PC-9 (cell line): ENCODE results near the gene RDH11. TPM values are rescaled to one million over a fixed set of nuclear protein-coding genes. Genes with fewer than 3 reads are reported as not detected.
A peak's percentile ranks its signal among the peaks of the same experiment; 100 is the strongest.

Experiments used
- BruUV-seq: library from RNA; stranded (reverse); fragments of 400-500 nt; replicated peaks from 2 replicates; lab custom pipeline; 2021; lab: Mats Ljungman, UMichigan
- CTCF ChIA-PET: fragments of 300-600 bp; sonication (Branson Sonifier 250); formaldehyde crosslinking; loops from one replicate; lab custom pipeline; 2022; ENCODE audit warnings: antibody characterized with exemption; lab: Charles Lee
- POLR2A ChIA-PET: fragments of 300-600 bp; sonication (Branson Sonifier 250); formaldehyde crosslinking; loops from one replicate; lab custom pipeline; 2022; ENCODE audit warnings: antibody characterized with exemption; ENCODE audit not compliant: unreplicated experiment; lab: Charles Lee
- DNase-seq, 2 experiments: peaks; one replicate each; pipeline versions ENCODE4 v3.0.0 to v3.0.0-alpha.2; 2015 to 2022; ENCODE audit warnings: mixed read lengths in 1 of 2
- H2AFZ ChIP-seq: fragments of 200-600 bp; sonication (generic); 2 replicates; pipeline ENCODE4 v1.8.1; 2017; ENCODE audit warnings: antibody characterized with exemption
- H3F3A ChIP-seq: fragments of 200-600 bp; sonication (generic); 2 replicates; pipeline ENCODE4 v1.8.1; 2017; ENCODE audit warnings: antibody characterized with exemption, mild to moderate bottlenecking, low read depth; ENCODE audit not compliant: insufficient read depth
- H3K27ac ChIP-seq: fragments of 200-600 bp; sonication (generic); 2 replicates; pipeline ENCODE4 v1.6.1; 2016; ENCODE audit warnings: mixed run types
- H3K27me3 ChIP-seq: fragments of 200-600 bp; sonication (generic); 2 replicates; pipeline ENCODE4 v1.6.1; 2016; ENCODE audit warnings: low read depth, mixed run types; ENCODE audit not compliant: insufficient read depth
- H3K36me3 ChIP-seq: fragments of 200-600 bp; sonication (generic); 2 replicates; pipeline ENCODE4 v1.6.1; 2016; ENCODE audit warnings: low read depth, mixed run types
- H3K4me1 ChIP-seq: fragments of 200-600 bp; sonication (generic); replicated peaks from 2 replicates; pipeline ENCODE4 v1.6.1; 2016; ENCODE audit warnings: mixed run types; ENCODE audit not compliant: insufficient read depth
- H3K4me2 ChIP-seq: fragments of 200-600 bp; sonication (generic); 2 replicates; pipeline ENCODE4 v1.6.1; 2017; ENCODE audit warnings: mixed run types
- H3K4me3 ChIP-seq: fragments of 200-600 bp; sonication (generic); 2 replicates; pipeline ENCODE4 v1.6.1; 2016; ENCODE audit warnings: mixed run types
- H3K79me2 ChIP-seq: fragments of 200-600 bp; sonication (generic); 2 replicates; pipeline ENCODE4 v1.6.1; 2017; ENCODE audit warnings: low read depth, mixed run types
- H3K9me2 ChIP-seq: fragments of 200-600 bp; sonication (generic); 2 replicates; pipeline ENCODE4 v1.8.1; 2017; ENCODE audit warnings: mild to moderate bottlenecking; ENCODE audit not compliant: insufficient read depth
- H3K9me3 ChIP-seq: fragments of 200-600 bp; sonication (generic); 2 replicates; pipeline ENCODE4 v1.8.1; 2016; ENCODE audit warnings: low read depth; ENCODE audit not compliant: insufficient read depth
- H4K20me1 ChIP-seq: fragments of 200-600 bp; sonication (generic); 2 replicates; pipeline ENCODE4 v1.8.1; 2017; ENCODE audit not compliant: insufficient read depth
- CTCF ChIP-seq: fragments of 200-600 bp; sonication (generic); conservative IDR thresholded peaks from 2 replicates; pipeline ENCODE4 v1.6.1; 2017; ENCODE audit warnings: mixed run types, antibody characterized with exemption, mild to moderate bottlenecking, moderate library complexity
- EZH2 ChIP-seq: fragments of 200-600 bp; sonication (generic); IDR thresholded peaks from 2 replicates; pipeline ENCODE4 v1.8.0; 2017; ENCODE audit warnings: antibody characterized with exemption, low read depth
- intact Hi-C: fragments of 100-400 bp; cut with micrococcal nuclease; formaldehyde crosslinking; loops from one replicate; pipeline ENCODE4 v1.10.0; 2022; ENCODE audit not compliant: unreplicated experiment
- total RNA-seq: library from RNA; stranded (reverse); gene quantifications from 2 replicates; pipeline ENCODE4 v1.2.3, GENCODE V29; 2021

Gene RDH11
- total RNA-seq, 1 experiment from 2014 or later, result 97.0 TPM

- TF ChIP-seq EZH2, result no peak
- no peak for TF ChIP-seq CTCF
- BruUV-seq, result no TSS peak
- H3K27ac ChIP-seq, result no peak overlapping the region
- intact Hi-C loops, result no loop called here
- H3K36me3 ChIP-seq, result no peaks in the 10 kb centered on the region
- H3K27me3 ChIP-seq, result no peaks in the 10 kb centered on the region
- CTCF ChIA-PET, result no interaction called here
- H4K20me1 ChIP-seq, result no peaks in the 10 kb centered on the region
- H3K9me2 ChIP-seq, result no peaks in the 10 kb centered on the region
- no peak overlapping the region for H2AFZ ChIP-seq
- 0 out of 2 replicates have a peak, but pooled peaks cover 8% of the 10 kb centered on the region for H3K4me1 ChIP-seq
- 0 out of 2 replicates have a peak overlapping the region, but pooled peaks have one; percentile 9 for H3K4me2 ChIP-seq
- no peaks in the 10 kb centered on the region for H3K79me2 ChIP-seq
- peaks cover 6% of the 10 kb centered on the region; the same call in 1 of the 2 replicates for H3F3A ChIP-seq
- POLR2A ChIA-PET, result no interaction called here
- DNase-seq, result peak; percentile 46 to 65
- no peaks in the 10 kb centered on the region for H3K9me3 ChIP-seq
- no peak overlapping the region for H3K4me3 ChIP-seq
These were observed 43.4 kb upstream of the RDH11 start for GRCh38 chr14:67738740-67739504.

- BruUV-seq, result no TSS peak
- TF ChIP-seq CTCF (no peak), EZH2 (no peak)
- Histone ChIP-seq H2AFZ (no peak overlapping the region), H3K27me3 (no peaks in the 10 kb centered on the region), H3K4me3 (no peak overlapping the region), H3K36me3 (no peaks in the 10 kb centered on the region), H3K79me2 (no peaks in the 10 kb centered on the region), H3K27ac (no peak overlapping the region), H3K4me2 (no peak overlapping the region), H3F3A (peaks cover 6% of the 10 kb centered on the region; the same call in 1 of the 2 replicates), H3K4me1 (0 out of 2 replicates have a peak, but pooled peaks cover 8% of the 10 kb centered on the region), H4K20me1 (no peaks in the 10 kb centered on the region), H3K9me2 (no peaks in the 10 kb centered on the region), H3K9me3 (no peaks in the 10 kb centered on the region)
- no peak for DNase-seq
- intact Hi-C loops, result no loop called here
- ChIA-PET CTCF (no interaction called here), POLR2A (no interaction called here)
These were observed 41.2 kb upstream of the RDH11 start for GRCh38 chr14:67736771-67737170.

- TF ChIP-seq EZH2 (no peak), CTCF (no peak)
- H2AFZ ChIP-seq, result no peak overlapping the region
- no peak overlapping the region for H3K27ac ChIP-seq
- H3K27me3 ChIP-seq, result no peaks in the 10 kb centered on the region
- intact Hi-C loops, result no loop called here
- no peaks in the 10 kb centered on the region for H3K9me3 ChIP-seq
- BruUV-seq, result no TSS peak
- H4K20me1 ChIP-seq, result no peaks in the 10 kb centered on the region
- ChIA-PET CTCF (no interaction called here), POLR2A (no interaction called here)
- H3K4me2 ChIP-seq, result no peak overlapping the region
- DNase-seq, result no peak
- H3K36me3 ChIP-seq, result no peaks in the 10 kb centered on the region
- no peak overlapping the region for H3K4me3 ChIP-seq
- no peaks in the 10 kb centered on the region for H3K79me2 ChIP-seq
- H3F3A ChIP-seq, result peaks cover 6% of the 10 kb centered on the region; the same call in 1 of the 2 replicates
- H3K9me2 ChIP-seq, result no peaks in the 10 kb centered on the region
- H3K4me1 ChIP-seq, result 0 out of 2 replicates have a peak, but pooled peaks cover 8% of the 10 kb centered on the region
These were observed 40.0 kb upstream of the RDH11 start for GRCh38 chr14:67735336-67736147.
